ENCODE data around the gene DMD. TPM values are rescaled to one million over a fixed set of nuclear protein-coding genes. Genes with fewer than 3 reads are reported as not detected.

Gene DMD
- total RNA-seq, 4 donors from 2014 or later: 27.7 to 54.7 (median 34.4) TPM

GRCh38 chrX:31464306-31464915, 1746.9 kb downstream of the DMD start:
- TF ChIP-seq CTCF (IDR thresholded peaks at IDR 0.05): no peak
- no peak for ATAC-seq (ENCODE audit: low FRiP score)
- DNase-seq (ENCODE audit: low spot score): no peak

- no peak for TF ChIP-seq CTCF (IDR thresholded peaks at IDR 0.05)
- no peak for DNase-seq (ENCODE audit: low spot score)
- ATAC-seq (ENCODE audit: low FRiP score): no peak
Observed at GRCh38 chrX:31461266-31461665, 1750.1 kb downstream of the DMD start.

GRCh38 chrX:31459361-31459760, 1752.0 kb downstream of the DMD start:
- no peak for DNase-seq (ENCODE audit: low spot score)
- no peak for TF ChIP-seq CTCF (IDR thresholded peaks at IDR 0.05)
- no peak for ATAC-seq (ENCODE audit: low FRiP score)

- ATAC-seq (ENCODE audit: low FRiP score): no peak
- TF ChIP-seq CTCF (IDR thresholded peaks at IDR 0.05): no peak
- no peak for DNase-seq (ENCODE audit: low spot score)
Observed at GRCh38 chrX:31449965-31450364, 1761.4 kb downstream of the DMD start.

GRCh38 chrX:31449081-31449480, 1762.3 kb downstream of the DMD start:
- DNase-seq (ENCODE audit: low spot score) (no peak), ATAC-seq (ENCODE audit: low FRiP score) (no peak)
- no peak for TF ChIP-seq CTCF (IDR thresholded peaks at IDR 0.05)

- ATAC-seq (ENCODE audit: low FRiP score): no peak
- DNase-seq (ENCODE audit: low spot score): no peak
- no peak for TF ChIP-seq CTCF (IDR thresholded peaks at IDR 0.05)
Observed at GRCh38 chrX:31445542-31445941, 1765.8 kb downstream of the DMD start.

- TF ChIP-seq CTCF (IDR thresholded peaks at IDR 0.05): no peak
- no peak for ATAC-seq (ENCODE audit: low FRiP score)
Observed at GRCh38 chrX:31443654-31444053, 1767.7 kb downstream of the DMD start.

More at GRCh38 chrX:31443654-31444053, 1767.7 kb downstream of the DMD start:
- no peak for DNase-seq (ENCODE audit: low spot score)
